ENCODE measurements around the gene DPYSL4. TPM values are rescaled to one million over a fixed set of nuclear protein-coding genes. Genes with fewer than 3 reads are reported as not detected.

The DPYSL4 gene
- total and polyA plus RNA-seq, 2 experiments from 2014 or later = 10.6 to 23.9 TPM

DNA sequence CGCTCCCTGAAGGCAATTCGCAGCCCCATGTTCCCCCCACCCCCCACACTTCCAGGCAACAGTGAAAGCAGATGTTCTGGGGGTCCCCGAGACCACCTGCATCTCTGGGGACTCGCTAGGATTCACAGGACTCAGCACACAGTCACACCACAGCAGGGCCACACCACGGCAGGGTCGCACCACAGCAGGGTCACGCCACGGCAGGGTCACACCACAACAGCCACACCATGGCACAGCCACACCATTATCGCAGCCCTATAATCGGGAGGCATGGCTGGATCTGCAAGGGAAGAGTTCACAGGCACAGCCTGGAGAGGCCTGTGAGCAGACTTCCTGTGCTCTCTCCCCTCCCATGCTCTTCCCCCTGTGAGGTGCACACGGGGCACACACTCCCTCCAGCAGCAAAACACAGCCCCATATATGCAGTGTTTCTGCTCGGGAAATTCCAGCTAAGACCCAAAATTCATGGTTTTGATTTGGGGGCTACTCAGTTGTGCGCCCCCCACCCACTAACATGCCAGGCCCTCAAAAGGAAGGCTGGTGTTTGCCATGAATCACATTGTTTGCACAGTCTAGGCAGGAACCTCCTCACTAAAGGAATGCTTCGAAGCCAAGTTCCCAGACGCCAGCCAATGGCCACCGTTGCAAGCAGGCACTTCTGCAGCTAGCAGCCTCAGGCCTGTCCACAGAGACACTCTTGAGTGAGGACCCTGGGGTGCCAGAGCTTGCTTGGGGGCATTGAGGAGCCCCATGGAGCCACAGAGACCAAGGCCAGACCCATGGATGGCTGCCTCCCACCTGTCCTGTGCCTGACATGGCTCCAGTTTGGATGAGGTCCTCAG is 7.0 kb upstream of the DPYSL4 start:
- H3K4me3 Mint-ChIP-seq = no peak overlapping the region
- Histone ChIP-seq H3K4me3 (no peak overlapping the region), H4K20me1 (replicated peaks; ENCODE audit: insufficient read depth) (no peaks in the 10 kb centered on the region), H3F3A (replicated peaks; ENCODE audit: low read depth) (no peaks in the 10 kb centered on the region), H3K27ac (ENCODE audit: low read depth) (no peak overlapping the region), H3K9me2 (ENCODE audit: insufficient read depth) (no peaks in the 10 kb centered on the region), H3K27me3 (ENCODE audit: insufficient read depth) (peaks cover 8% of the 10 kb centered on the region), H2AFZ (no peak overlapping the region), H3K36me3 (ENCODE audit: insufficient read depth) (no peaks in the 10 kb centered on the region), H3K4me2 (no peak overlapping the region), H3K79me2 (replicated peaks; ENCODE audit: insufficient read depth) (no peaks in the 10 kb centered on the region), H3K4me1 (ENCODE audit: insufficient read depth) (no peaks in the 10 kb centered on the region)
- ATAC-seq (no peak), DNase-seq (ENCODE audit: low spot score) (no peak)
- no peak overlapping the region for H3K27ac Mint-ChIP-seq
- H3K27me3 Mint-ChIP-seq (ENCODE audit: insufficient read depth, low read depth, poor library complexity) = peaks cover 17% of the 10 kb centered on the region
- peaks cover 1% of the 10 kb centered on the region for H3K9me3 Mint-ChIP-seq
- H3K36me3 Mint-ChIP-seq (ENCODE audit: low read depth) = no peaks in the 10 kb centered on the region
- no peak for TF ChIP-seq ZNF114 (CRISPR knock-in tag; IDR thresholded peaks at IDR 0.05)
- peaks cover 16% of the 10 kb centered on the region for H3K4me1 Mint-ChIP-seq

DNA sequence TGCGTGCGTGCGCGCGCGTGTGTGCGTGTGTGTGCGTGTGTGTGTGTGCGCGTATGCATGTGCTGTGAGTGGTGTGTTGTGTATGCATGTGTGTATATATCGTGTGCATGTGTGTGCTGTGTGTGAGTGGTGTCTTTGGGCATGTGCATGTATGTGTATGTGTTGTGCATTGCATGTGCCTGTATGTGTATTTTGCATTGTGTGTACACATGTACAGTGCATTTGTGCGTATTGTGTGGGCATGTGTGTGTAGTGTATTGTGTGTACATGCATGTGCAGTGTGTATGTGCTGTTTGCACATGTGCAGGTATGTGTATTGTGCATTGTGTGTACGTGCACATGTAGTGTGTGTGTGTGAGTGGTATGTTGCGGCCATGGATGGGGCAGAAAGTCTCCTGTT is 6.0 kb upstream of the DPYSL4 start:
- no peak overlapping the region for H3K27ac ChIP-seq (ENCODE audit: low read depth)
- no peaks in the 10 kb centered on the region for H3K4me1 ChIP-seq (ENCODE audit: insufficient read depth)
- no peak overlapping the region for H3K27ac Mint-ChIP-seq
- peaks cover 17% of the 10 kb centered on the region for H3K27me3 ChIP-seq (ENCODE audit: insufficient read depth)
- H2AFZ ChIP-seq = no peak overlapping the region
- H3K4me2 ChIP-seq = no peak overlapping the region
- H3K4me1 Mint-ChIP-seq = peaks cover 11% of the 10 kb centered on the region
- peaks cover 23% of the 10 kb centered on the region for H3K27me3 Mint-ChIP-seq (ENCODE audit: insufficient read depth, low read depth, poor library complexity)
- no peaks in the 10 kb centered on the region for H3K36me3 ChIP-seq (ENCODE audit: insufficient read depth)
- DNase-seq (ENCODE audit: low spot score) (no peak), ATAC-seq (no peak)
- no peaks in the 10 kb centered on the region for H3K9me2 ChIP-seq (ENCODE audit: insufficient read depth)
- H4K20me1 ChIP-seq (replicated peaks; ENCODE audit: insufficient read depth) = no peaks in the 10 kb centered on the region
- H3K9me3 Mint-ChIP-seq = no peaks in the 10 kb centered on the region; the same call in 2 of the 3 replicates
- H3F3A ChIP-seq (replicated peaks; ENCODE audit: low read depth) = no peaks in the 10 kb centered on the region
- no peak overlapping the region for H3K4me3 ChIP-seq
- H3K4me3 Mint-ChIP-seq = no peak overlapping the region
- H3K79me2 ChIP-seq (replicated peaks; ENCODE audit: insufficient read depth) = no peaks in the 10 kb centered on the region
- H3K36me3 Mint-ChIP-seq (ENCODE audit: low read depth) = no peaks in the 10 kb centered on the region
- TF ChIP-seq CREB1 (CRISPR knock-in tag; IDR thresholded peaks at IDR 0.05; ENCODE audit: low read depth) (no peak), EZH2 (IDR thresholded peaks at IDR 0.05; ENCODE audit: low read depth, unreplicated experiment) (no peak), STAT1 (IDR thresholded peaks at IDR 0.05; ENCODE audit: unreplicated experiment) (no peak), NANOG (IDR thresholded peaks at IDR 0.05; ENCODE audit: borderline replicate concordance) (no peak), EZH2phosphoT487 (IDR thresholded peaks at IDR 0.05; ENCODE audit: unreplicated experiment) (no peak), JUNB (IDR thresholded peaks at IDR 0.05; ENCODE audit: unreplicated experiment) (no peak), POLR2AphosphoS5 (IDR thresholded peaks at IDR 0.05; ENCODE audit: low read depth) (no peak)
- TF ChIP-seq, protein P1, sequence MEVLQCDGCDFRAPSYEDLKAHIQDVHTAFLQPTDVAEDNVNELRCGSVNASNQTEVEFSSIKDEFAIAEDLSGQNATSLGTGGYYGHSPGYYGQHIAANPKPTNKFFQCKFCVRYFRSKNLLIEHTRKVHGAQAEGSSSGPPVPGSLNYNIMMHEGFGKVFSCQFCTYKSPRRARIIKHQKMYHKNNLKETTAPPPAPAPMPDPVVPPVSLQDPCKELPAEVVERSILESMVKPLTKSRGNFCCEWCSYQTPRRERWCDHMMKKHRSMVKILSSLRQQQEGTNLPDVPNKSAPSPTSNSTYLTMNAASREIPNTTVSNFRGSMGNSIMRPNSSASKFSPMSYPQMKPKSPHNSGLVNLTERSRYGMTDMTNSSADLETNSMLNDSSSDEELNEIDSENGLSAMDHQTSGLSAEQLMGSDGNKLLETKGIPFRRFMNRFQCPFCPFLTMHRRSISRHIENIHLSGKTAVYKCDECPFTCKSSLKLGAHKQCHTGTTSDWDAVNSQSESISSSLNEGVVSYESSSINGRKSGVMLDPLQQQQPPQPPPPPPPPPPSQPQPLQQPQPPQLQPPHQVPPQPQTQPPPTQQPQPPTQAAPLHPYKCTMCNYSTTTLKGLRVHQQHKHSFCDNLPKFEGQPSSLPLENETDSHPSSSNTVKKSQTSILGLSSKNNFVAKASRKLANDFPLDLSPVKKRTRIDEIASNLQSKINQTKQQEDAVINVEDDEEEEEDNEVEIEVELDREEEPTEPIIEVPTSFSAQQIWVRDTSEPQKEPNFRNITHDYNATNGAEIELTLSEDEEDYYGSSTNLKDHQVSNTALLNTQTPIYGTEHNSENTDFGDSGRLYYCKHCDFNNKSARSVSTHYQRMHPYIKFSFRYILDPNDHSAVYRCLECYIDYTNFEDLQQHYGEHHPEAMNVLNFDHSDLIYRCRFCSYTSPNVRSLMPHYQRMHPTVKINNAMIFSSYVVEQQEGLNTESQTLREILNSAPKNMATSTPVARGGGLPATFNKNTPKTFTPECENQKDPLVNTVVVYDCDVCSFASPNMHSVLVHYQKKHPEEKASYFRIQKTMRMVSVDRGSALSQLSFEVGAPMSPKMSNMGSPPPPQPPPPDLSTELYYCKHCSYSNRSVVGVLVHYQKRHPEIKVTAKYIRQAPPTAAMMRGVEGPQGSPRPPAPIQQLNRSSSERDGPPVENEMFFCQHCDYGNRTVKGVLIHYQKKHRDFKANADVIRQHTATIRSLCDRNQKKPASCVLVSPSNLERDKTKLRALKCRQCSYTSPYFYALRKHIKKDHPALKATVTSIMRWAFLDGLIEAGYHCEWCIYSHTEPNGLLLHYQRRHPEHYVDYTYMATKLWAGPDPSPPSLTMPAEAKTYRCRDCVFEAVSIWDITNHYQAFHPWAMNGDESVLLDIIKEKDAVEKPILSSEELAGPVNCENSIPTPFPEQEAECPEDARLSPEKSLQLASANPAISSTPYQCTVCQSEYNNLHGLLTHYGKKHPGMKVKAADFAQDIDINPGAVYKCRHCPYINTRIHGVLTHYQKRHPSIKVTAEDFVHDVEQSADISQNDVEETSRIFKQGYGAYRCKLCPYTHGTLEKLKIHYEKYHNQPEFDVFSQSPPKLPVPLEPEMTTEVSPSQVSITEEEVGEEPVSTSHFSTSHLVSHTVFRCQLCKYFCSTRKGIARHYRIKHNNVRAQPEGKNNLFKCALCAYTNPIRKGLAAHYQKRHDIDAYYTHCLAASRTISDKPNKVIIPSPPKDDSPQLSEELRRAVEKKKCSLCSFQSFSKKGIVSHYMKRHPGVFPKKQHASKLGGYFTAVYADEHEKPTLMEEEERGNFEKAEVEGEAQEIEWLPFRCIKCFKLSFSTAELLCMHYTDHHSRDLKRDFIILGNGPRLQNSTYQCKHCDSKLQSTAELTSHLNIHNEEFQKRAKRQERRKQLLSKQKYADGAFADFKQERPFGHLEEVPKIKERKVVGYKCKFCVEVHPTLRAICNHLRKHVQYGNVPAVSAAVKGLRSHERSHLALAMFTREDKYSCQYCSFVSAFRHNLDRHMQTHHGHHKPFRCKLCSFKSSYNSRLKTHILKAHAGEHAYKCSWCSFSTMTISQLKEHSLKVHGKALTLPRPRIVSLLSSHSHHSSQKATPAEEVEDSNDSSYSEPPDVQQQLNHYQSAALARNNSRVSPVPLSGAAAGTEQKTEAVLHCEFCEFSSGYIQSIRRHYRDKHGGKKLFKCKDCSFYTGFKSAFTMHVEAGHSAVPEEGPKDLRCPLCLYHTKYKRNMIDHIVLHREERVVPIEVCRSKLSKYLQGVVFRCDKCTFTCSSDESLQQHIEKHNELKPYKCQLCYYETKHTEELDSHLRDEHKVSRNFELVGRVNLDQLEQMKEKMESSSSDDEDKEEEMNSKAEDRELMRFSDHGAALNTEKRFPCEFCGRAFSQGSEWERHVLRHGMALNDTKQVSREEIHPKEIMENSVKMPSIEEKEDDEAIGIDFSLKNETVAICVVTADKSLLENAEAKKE (CRISPR knock-in tag; IDR thresholded peaks at IDR 0.05) = no peak
- TF ChIP-seq, protein P2, sequence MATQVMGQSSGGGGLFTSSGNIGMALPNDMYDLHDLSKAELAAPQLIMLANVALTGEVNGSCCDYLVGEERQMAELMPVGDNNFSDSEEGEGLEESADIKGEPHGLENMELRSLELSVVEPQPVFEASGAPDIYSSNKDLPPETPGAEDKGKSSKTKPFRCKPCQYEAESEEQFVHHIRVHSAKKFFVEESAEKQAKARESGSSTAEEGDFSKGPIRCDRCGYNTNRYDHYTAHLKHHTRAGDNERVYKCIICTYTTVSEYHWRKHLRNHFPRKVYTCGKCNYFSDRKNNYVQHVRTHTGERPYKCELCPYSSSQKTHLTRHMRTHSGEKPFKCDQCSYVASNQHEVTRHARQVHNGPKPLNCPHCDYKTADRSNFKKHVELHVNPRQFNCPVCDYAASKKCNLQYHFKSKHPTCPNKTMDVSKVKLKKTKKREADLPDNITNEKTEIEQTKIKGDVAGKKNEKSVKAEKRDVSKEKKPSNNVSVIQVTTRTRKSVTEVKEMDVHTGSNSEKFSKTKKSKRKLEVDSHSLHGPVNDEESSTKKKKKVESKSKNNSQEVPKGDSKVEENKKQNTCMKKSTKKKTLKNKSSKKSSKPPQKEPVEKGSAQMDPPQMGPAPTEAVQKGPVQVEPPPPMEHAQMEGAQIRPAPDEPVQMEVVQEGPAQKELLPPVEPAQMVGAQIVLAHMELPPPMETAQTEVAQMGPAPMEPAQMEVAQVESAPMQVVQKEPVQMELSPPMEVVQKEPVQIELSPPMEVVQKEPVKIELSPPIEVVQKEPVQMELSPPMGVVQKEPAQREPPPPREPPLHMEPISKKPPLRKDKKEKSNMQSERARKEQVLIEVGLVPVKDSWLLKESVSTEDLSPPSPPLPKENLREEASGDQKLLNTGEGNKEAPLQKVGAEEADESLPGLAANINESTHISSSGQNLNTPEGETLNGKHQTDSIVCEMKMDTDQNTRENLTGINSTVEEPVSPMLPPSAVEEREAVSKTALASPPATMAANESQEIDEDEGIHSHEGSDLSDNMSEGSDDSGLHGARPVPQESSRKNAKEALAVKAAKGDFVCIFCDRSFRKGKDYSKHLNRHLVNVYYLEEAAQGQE (IDR thresholded peaks at IDR 0.05; ENCODE audit: unreplicated experiment) = no peak

Data from GM23338 (cell line).